SIG-M5 (cell line): ENCODE results near the gene CFAP46.
"Not testable (repeated sequence)": the region's sequence is repeated elsewhere in the genome, so short reads cannot be mapped to it uniquely, and the experiment has no call there.

Experiments used
- DNase-seq: peaks from one replicate; lab custom pipeline; 2025; lab: John Stamatoyannopoulos, UW

Gene CFAP46

GRCh38 chr10:132806110-132806509 is 136.3 kb downstream of the CFAP46 start:
- no peak for DNase-seq

DNA sequence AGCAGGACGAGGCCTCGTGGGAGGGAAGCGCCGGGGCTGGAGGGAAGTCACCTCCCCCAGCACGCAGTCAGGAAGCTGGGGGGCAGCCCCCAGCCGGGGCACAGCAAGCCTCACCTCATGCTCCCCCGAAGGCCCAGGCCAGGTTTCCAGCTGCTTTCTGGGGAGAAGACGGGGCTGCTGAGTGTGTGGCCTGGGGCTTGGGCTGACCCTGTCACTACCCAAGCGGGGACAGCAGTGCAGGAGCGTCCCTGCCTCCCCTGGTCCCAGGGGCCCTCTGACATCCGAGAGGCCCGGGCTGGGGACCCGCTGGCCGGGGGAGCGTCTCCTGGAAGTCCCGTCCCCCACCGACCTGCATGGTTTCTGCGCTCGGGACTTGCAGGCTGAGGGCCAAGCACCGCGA is 136.8 kb downstream of the CFAP46 start:
- no peak for DNase-seq

GRCh38 chr10:132804785-132805426 is 137.5 kb downstream of the CFAP46 start:
- no peak for DNase-seq

DNA sequence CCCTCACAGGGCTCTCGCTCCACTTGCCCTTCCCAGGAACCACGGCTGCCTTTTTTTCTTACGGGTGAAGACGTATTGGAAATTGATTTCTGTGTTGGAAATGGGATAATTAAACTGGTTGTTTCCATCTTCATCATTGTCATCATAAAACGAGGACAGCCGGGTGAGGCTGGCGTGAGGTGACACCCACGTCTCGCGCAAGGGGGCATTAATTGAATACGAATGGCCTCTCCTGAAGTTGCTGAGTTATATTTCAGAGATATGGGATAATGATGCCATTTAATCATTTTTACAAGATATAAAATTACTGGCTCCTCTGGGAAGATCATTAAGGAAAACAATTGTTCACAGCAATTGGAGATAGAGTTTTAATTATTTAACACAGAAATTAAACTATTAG is 138.1 kb downstream of the CFAP46 start:
- DNase-seq = no peak

- no peak for DNase-seq
These were observed 138.8 kb downstream of the CFAP46 start for GRCh38 chr10:132803416-132804210.

- no peak for DNase-seq
These were observed 139.6 kb downstream of the CFAP46 start for GRCh38 chr10:132802694-132803320.

- DNase-seq = no peak
These were observed 140.3 kb downstream of the CFAP46 start for GRCh38 chr10:132802048-132802447.

DNA sequence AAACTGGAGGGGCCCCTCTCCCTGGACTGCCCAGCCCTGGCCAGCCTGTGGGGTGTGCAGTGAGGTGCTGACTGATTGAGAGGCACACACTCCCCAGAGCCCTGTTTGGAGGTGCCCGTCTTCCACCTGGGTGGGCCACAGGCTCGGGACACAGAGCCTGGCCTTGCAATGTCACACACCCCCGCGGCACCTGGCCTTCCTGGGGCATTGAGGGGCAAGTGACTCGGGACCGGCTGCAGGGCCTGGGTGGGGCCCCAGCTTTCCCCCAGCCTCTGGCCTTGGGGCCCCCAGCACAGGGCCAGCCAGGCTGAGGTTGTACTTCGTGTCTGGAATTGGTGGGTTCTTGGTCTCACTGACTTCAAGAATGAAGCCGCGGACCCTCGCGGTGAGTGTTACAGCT is 142.5 kb downstream of the CFAP46 start:
- DNase-seq = no peak

DNA sequence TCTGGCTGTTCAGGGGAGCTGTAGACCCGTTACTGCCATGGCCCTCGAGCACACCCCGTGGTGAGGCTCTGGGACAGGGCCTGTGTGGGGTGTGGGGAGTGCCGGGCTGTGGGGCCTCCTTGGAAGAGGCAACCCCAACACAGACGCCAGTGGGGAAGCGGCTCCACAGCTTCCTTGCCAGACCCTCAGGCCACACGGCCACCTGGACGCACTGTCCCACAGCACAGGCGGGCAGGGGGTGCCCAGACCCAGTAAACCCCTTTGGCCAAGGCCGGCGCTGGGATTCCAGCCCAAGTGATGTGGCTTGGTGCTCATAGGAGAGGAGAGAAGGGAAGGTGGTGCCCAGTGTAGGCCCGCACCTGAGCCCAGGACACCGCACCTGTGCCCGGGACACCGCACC is 143.5 kb downstream of the CFAP46 start:
- DNase-seq = no peak

- DNase-seq = no peak
These were observed 144.0 kb downstream of the CFAP46 start for GRCh38 chr10:132798403-132798802.

DNA sequence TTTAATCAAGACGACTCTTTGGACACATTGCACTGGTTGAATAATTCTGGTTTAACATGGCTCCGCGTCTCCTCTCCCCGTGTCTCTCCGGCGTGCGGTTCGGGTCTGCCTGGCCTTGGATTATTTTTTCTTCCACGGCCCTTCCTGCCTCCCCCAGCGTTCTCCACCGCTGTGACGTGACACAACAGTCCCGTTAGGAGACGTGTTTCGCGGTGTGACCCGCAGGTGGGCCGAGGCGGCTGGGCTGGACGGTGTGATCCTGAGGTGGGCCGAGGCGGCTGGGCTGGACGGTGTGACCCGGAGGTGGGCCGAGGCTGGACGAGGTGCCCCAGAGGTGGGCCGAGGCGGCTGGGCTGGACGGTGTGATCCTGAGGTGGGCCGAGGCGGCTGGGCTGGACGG is 144.4 kb downstream of the CFAP46 start:
- not testable (repeated sequence) for DNase-seq

DNA sequence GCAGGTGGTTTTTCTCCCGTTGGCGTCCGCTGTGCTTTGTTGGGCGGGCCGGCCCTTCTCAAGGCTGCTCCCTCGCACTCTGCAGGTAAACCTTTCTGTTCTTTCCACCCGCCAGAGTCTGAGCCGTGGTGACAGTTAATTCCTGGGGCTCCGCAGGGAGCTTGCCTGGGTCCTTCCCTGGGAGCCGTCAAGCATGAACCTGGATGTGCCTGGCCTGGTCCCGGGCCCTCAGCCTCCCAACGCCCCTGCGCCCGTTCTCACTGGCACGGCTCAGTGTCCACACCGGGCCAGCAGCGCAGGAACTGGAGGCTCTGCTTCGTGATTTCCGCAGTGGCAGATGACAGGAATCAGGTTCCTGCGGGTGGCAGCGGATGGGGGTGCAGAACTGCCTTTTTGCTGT is 145.5 kb downstream of the CFAP46 start:
- DNase-seq = no peak

- no peak for DNase-seq
These were observed 148.2 kb downstream of the CFAP46 start for GRCh38 chr10:132793871-132794849.

- DNase-seq = no peak
These were observed 149.2 kb downstream of the CFAP46 start for GRCh38 chr10:132793213-132793612.

DNA sequence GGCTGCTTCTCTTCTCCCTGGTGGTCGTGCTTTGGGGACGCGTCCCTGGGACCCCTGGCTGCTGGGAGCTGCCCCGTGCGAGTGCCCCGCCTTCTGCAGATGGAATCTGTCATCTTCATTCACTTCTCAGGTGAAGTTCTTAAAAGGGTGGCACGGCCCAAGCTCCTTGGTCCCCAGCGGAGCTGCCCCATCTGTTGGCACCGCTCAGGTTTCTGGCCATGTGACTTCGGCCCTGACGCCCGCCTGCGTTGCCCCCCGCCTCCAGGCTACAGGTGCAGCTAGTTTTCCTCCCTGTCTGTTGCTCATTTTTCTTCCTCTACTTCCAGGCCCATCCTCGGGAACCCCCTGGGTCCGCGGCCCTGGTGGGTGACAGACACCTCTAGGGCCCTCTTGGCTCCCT is 149.6 kb downstream of the CFAP46 start:
- DNase-seq = no peak

GRCh38 chr10:132792099-132792498 is 150.3 kb downstream of the CFAP46 start:
- DNase-seq = not testable (repeated sequence)

DNA sequence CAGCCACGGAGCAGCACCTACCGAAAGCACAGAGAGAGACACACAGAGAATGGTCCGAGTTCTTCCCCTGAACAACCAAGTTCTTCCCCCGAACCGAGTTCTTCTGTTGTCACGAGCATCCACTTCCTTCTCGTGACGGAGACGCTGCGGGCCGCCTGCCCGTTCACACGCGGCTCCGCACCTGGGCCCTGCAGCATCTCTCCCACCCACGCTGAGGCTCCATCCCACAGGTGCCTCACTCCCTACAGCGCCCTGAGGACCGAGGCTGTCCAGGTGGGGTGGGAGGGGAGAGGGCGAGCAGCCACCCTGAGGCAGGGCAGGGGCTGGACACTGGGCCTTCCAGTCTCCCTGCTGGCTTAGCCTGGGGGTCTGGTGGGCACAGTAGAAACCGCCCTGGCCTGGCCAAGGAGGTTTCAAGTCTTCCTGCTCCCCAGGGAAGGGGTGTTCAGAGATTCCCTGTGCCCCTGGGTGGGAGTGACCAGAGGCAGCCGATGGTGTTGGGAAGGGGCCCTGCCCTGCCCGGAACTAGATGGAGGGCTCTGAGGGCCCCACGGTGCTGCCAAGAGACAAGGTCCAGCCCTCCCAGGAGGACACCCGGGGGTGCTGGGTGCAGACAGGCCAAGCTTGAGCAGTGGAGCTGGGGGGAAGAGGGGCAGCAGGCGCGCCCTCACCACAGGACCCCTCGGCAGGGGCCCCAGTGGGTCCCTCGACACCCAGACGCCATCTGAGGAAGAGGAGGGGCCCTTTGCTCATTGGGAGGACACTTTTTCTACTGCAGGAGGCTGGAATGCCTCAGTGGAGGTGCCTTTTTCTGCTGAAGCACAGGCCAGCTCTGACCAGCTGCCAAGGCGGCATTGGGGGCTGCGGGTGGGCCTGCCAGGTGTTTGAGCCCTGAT is 151.2 kb downstream of the CFAP46 start:
- DNase-seq = no peak

DNA sequence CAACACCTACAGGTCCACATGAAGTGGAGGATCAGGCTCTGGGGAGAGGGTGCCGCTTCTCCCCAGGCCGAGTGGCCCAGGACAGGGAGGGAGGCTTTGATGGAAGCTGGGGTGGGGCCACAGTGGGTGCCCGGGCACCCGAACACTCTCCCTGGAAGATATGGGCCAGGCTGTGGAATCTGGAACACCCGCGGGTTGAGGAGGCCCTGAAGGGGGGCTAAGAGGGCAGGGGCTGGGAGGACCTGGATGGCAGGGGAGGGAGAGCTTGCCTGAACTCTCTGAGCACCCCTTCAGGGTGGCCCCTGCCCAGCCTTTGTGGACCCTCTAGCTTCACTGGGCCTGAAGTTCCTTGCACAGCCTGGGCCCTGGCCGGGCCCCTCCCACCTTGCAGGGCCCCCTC is 151.9 kb downstream of the CFAP46 start:
- DNase-seq = no peak

GRCh38 chr10:132789659-132790148 is 152.7 kb downstream of the CFAP46 start:
- no peak for DNase-seq

GRCh38 chr10:132788831-132789219 is 153.5 kb downstream of the CFAP46 start:
- no peak for DNase-seq
